GM19463 (cell line): ENCODE data around the gene PATE4.
"Not testable (repeated sequence)": the region's sequence is repeated elsewhere in the genome, so short reads cannot be mapped to it uniquely, and the experiment has no call there.

Source experiments
- ATAC-seq: cut with Tn5 transposase; IDR thresholded peaks from one replicate; pipeline ENCODE4 v1.9.1; 2021; ENCODE audit warnings: mild to moderate bottlenecking, moderate library complexity; ENCODE audit not compliant: unreplicated experiment

PATE4 gene

GRCh38 chr11:125833016-125833415 lies at the start of gene PATE4:
Gene PATE4 (plus strand): TSS chr11:125833316. CDS start chr11:125833360, 44 bp downstream.
- no peak for ATAC-seq

- ATAC-seq, result no peak
Observed at GRCh38 chr11:125784678-125785077, 48.4 kb upstream of the PATE4 start.

GRCh38 chr11:125787827-125788226 lies 45.3 kb upstream of the PATE4 start, which contains the start of gene PATE3:
Gene PATE3 (plus strand): TSS chr11:125788127. CDS start chr11:125788152, 25 bp downstream.
- ATAC-seq, result no peak

- no peak for ATAC-seq
Observed at GRCh38 chr11:125790825-125791224, 42.3 kb upstream of the PATE4 start.

DNA sequence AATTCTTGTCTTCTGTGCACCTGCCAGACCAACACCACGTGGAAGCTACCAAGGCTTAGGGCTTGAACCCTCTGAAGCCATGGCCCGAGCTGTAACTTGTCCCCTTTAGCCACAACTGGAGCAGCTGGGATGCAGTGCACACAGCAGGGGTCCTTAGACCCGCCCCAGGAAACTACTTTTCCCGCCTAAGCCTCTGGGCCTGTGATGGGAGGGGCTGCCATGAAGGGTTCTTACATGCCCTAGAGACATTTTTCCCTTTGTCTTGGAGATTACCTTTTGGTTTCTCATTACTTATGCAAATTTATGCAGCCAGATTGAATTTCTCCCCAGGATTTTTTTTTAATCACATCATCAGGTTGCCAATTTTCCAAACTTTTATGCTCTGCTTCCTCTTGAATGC lies 35.5 kb upstream of the PATE4 start:
- no peak for ATAC-seq

DNA sequence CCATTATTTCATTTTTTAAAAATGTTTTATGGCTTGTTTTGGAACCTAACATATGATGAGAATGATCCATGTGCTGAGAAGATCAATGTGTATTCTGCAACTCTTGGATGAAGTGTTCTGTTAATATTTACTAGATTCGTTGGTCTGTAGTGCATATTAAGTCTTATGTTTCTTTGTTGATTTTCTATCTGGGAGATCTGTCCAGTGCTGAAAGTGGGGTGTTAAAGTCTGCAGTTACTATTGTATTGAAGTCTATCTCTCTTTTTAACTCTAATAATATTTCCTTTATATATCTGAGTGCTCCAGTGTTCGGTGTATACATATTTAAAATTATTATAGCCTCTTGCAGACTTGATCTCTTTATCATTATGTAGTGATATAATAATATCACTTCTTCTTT lies 33.3 kb upstream of the PATE4 start:
- no peak for ATAC-seq

DNA sequence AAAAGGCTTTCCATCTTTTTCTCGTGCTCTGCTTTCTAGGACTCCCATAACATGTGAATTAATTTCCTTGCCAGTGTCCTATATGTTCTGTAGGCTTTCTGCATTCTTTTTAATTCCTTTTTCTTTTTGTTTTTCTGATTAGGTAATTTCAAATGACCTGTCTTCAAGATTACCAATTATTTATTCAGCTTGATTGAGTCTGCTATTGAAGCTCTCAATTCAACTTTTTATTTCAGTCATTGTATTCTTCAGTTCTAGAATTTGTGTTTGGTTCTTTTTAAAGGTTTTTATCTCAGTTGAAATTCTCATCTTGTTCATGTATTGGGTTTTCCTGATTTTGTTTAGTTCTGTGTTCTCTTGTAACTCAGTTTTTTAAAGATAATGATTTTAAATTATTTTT lies 30.7 kb upstream of the PATE4 start:
- ATAC-seq, result no peak

DNA sequence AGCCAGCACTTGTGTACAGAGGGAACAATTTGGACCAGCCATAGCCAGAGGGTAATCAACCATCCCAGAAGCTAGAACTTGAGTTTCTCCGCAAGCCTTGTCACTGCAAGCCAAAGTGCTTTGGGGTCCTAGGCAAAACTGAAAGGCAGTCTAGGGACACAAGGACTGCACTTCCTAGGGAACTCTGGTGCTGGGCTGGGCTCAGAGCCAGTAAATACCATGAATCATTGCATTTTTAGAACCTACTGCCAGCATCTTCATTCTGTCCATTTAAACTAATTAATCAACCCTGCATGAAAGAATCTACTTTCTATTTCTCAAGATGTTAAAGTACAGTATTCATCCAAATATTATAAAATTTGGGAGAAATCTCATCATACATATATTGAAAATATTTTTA lies 25.2 kb upstream of the PATE4 start:
- ATAC-seq, result no peak

- ATAC-seq, result no peak
Observed at GRCh38 chr11:125835748-125836147, 2.6 kb downstream of the PATE4 start.

DNA sequence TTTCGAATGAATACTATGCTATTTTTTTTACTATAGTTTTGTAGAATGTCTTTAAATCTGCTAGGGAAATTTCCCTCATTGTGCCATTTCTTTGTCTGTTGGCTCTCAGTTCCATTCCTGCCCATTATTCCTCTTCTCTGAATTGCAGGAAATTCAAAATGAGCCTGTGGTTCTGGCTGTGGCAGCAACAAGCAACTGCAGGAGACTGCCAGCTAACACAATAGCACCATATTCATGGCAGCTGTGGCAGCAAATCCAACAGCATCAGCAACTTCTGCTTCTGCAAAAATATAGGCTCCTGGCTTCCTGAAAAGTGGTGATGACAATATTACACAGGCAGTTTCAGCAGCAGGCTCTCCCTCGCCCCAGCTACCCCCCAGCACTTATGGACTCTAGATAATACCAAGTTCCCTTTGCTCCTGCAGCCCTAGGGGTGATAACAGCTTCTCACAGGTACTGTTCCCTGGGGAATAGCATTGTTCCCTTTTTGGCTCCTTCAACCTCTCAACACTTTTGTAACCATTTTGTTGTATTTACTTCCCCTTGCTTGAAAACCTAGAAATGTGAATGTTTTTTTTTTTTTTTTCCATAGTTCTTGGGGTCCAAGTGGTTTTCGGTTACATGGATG lies 9.3 kb downstream of the PATE4 start:
- ATAC-seq, result no peak

DNA sequence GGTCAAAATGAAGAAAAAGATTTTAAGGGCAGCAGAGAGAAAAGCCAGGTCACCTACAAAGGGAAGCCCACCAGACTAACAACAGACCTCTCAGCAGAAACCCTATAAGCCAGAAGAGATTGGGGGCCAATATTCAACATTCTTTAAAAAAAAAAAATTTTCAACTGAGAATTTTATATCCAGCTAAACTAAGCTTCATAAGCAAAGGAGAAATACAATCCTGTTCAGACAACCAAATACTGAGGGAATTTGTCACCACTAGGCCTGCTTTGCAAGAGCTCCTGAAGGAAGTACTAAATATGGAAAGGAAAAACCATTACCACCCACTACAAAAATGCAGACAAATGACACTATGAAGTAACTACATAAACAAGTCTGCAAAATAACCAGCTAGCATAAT lies 13.1 kb downstream of the PATE4 start:
- ATAC-seq, result no peak

DNA sequence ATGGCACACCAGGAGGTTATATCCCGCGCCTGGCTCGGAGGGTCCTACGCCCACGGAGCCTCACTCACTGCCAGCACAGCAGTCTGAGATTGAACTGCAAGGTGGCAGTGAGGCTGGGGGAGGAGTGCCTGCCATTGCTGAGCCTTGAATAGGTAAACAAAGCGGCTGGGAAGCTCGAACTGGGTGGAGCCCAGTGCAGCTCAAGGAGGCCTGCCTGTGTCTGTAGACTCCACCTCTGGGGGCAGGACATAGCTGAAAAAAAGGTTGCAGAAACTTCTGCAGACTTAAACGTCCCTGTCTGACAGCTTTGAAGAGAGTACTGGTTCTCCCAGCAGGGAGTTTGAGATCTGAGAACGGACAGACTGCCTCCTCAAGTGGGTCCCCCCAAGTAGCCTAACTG lies 24.6 kb downstream of the PATE4 start:
- not testable (repeated sequence) for ATAC-seq

DNA sequence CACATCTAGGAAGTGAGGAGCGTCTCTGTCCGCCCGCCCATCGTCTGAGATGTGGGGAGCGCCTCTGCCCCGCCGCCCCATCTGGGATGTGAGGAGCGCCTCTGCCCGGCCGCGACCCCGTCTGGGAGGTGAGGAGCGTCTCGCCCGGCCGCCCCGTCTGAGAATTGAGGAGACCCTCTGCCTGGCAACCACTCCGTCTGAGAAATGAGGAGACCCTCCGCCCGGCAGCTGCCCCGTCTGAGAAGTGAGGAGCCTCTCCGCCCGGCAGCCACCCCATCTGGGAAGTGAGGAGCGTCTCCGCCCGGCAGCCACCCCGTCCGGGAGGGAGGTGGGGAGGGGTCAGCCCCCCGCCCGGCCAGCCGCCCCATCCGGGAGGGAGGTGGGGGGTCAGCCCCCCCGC lies 29.7 kb downstream of the PATE4 start:
- ATAC-seq, result not testable (repeated sequence)

- ATAC-seq, result not testable (repeated sequence)
Observed at GRCh38 chr11:125865354-125865753, 32.2 kb downstream of the PATE4 start.

DNA sequence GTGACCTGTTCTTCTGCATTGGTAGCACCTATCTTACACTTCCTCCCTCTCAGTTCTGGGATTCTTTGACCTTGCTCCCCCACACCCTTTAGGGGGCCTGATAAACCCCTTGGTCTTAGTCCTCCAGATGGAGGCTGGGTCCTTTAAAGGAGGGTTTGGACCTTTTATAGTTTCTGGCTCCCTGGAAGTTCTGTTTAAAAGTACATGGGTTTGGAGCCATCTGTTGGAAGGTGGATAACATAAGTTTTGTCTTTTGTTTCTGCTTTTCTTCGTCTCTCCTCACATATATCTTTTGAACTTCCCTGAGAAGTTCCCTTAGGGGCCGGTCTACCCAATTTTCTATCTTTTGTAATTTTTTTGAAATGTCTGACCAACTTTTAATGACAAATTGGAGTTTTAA lies 36.4 kb downstream of the PATE4 start:
- ATAC-seq, result no peak

DNA sequence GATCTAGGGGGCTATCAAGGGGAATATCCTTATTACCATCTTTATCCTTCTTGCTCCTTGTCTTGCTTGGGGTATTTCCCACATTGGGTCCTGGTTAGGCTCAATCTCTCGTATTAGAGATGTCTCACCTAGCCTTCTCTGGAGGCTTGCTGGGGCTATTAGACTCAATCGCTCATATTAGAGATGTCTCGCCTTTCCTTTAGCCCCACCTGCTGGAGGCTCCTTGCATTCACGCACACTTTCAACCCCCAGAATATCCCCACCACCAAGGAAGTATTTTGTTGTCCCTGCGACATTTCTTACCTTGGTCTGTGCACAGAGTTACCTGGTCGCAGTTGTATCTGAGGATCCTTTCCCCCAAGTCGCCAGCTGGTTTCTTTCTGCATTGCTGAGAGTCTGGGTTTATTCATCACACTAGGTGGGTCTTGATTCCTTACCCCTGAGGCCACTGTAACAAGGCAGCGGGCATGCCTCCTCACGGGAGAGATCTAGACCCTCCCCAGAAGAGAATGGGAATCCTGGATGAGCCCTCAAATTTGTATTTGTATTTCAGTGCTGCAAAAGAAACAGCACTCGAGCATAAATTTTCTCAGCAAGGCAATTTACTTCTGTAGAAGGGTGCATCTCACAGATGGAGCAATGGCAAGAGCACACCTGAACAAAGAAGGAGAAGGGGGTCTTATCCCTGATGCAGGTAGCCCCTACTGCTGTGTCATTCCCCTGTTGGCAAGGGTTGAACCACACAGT lies 38.4 kb downstream of the PATE4 start:
- no peak for ATAC-seq

DNA sequence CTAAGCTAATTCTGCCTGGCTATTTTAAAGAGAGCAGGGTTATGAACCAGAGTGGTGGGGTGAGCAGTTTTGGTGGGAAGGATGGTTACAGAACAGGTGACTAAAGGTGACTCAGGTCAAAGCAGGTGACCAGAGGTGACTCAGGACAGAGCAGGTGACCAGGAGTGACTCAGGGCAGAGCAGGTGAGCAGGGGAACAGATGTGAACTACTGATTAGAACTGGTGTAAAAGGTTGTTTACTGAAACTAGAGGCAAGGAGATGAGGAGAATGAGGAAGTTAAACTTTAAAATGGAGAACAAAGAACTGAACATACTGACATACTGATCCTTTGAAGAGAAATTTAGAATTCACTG lies 39.0 kb downstream of the PATE4 start:
- ATAC-seq, result no peak

DNA sequence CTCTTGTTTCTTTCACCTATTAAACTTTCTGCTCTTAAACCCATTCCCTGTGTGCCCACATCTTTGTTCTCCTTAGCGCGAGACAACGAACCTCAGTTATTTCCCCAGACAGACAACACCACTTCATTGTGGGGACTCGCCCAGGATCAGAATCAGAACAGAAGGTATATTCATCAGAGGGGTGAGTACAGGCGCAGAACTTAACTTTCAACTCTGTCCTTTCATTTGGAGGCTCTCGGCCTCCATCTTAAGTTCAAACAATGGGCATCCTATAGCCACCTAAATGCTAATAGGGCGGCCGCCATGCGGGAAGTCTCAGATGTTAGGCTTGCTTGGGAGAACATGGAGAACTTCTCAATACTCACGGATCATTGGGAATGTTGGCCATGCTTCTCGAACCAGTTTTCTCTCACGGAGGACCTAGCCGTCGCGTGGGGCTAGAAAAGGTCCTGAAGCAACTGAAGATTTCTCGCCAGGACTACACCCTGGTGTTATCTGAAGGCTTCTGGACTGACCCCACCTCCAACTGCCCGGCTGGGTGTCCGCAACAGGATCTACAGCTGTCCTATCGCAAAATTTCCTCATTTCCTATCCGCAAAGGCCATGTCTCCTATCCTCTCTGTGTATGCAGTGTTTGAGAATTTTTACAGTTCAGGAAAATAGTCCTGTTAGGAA lies 40.9 kb downstream of the PATE4 start:
- ATAC-seq, result no peak

DNA sequence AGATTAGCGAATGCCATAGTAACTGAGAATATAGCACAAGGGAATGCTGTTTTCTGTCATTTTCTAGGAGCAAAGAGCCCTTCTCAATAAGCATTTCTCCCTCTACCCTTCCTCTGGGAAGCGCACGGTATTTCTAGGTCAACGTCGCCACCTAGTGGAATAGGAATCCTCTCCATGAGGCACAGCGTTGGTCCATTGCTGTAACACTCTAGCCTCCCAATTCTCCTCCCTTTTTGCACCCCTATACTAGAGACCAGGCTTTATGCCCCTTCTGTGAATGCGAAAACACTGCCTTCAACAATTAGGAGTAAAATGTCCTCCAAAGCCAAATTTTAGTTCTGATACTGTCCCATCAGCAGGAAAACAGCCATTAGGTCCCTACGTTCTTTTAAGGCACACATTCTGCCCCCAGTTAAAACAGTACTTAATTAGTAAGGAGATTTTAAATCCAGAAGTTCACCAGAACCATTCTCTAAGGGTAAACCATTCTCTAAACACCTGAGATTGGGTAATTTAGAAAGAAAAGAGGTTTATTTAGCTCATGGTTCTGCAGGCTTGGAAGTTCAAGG lies 41.5 kb downstream of the PATE4 start:
- peak; percentile 95 for ATAC-seq

DNA sequence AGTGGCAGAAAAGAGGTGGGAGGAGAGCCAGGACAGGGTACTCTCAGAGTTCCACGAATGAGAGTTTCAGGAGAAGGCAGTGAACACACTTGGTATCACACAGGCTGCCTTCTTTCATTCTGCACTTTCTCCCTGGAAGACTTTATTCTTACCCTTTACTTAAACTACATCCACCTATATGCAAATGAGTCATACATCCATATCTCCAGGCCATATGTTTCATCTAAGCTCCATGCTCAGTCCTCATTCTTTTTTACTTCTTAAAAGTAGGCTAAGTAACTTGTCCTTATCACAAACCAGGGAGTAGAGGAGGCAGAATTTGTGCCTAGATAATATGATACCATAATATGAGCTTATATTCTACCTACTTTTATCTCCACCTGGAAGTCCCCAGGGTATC lies 48.2 kb downstream of the PATE4 start:
- no peak for ATAC-seq

DNA sequence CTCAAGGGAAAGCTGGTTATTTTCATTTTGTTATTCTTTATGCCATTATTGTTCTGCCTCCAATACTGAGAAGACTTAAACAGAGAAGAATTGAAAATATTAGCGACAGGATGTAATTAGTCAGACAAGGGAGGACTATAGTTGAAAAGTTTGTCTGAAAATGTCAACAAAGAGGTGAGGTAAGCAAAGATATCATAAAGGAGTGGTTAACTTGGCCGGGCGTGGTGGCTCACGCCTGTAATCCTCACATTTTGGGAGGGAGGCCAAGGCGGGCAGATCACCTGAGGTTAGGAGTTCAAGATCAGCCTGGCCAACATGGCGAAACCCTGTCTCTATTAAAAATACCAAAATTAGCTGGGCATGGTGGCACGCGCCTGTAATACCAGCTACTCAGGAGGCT lies 50.3 kb downstream of the PATE4 start:
- no peak for ATAC-seq

GRCh38 chr11:125886997-125887372 lies 53.9 kb downstream of the PATE4 start:
- ATAC-seq, result peak; percentile 13
